Mucosa of rectum (tissue), 2 donors: ENCODE data around the gene PSMD1.

Experiments used
- H3K27ac ChIP-seq, 2 donors: one replicate each; pipeline ENCODE4 v1.7.0; 2013; ENCODE audit warnings: inconsistent platforms in 2 of 2, low read depth in 2 of 2, low read length in 2 of 2
- H3K27me3 ChIP-seq, 2 donors: one replicate each; pipeline ENCODE4 v1.7.0; 2013; ENCODE audit warnings: low read length in 2 of 2; ENCODE audit not compliant: control insufficient read depth in 2 of 2, insufficient read depth in 2 of 2
- H3K36me3 ChIP-seq, 2 donors: one replicate each; pipeline ENCODE4 v1.7.0; 2013; ENCODE audit warnings: low read length in 2 of 2; ENCODE audit not compliant: control insufficient read depth in 2 of 2, insufficient read depth in 2 of 2
- H3K4me1 ChIP-seq, 2 donors: one replicate each; pipeline ENCODE4 v1.7.0; 2013; ENCODE audit warnings: low read length in 2 of 2, mild to moderate bottlenecking in 1 of 2; ENCODE audit not compliant: control insufficient read depth in 2 of 2, insufficient read depth in 2 of 2
- H3K4me3 ChIP-seq, 2 donors: one replicate each; pipeline ENCODE4 v1.7.0; 2013; ENCODE audit warnings: low read length in 2 of 2
- H3K9ac ChIP-seq, 2 donors: one replicate each; pipeline ENCODE4 v1.7.0; 2013; ENCODE audit warnings: low read length in 2 of 2, low read depth in 1 of 2, mild to moderate bottlenecking in 1 of 2
- H3K9me3 ChIP-seq, 2 donors: one replicate each; pipeline ENCODE4 v1.7.0; 2013; ENCODE audit warnings: low read length in 2 of 2; ENCODE audit not compliant: control insufficient read depth in 2 of 2
- donor health status: healthy.
- donor health status: Normal muscosa, but diverticular disease.

PSMD1 gene

DNA sequence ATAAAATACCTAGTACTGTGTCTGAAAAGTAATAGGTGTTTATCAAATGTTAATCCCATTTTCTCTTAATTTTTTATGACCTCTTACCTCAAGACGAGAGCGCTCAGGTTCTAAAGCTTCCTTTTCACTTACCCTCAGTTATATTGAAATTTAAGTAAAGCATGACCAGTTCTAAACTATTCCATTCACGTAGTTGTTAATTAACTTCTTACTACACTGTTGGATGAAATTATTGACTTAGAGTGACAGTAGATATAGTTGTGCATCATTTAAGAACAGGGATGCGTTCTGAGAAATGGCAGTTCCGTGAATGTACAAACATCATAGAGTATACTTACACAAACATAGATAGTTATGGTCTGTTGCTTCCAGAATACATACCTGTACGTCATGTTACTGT is 88.2 kb downstream of the PSMD1 start:
- Histone ChIP-seq H3K4me1 (no peaks in the 10 kb centered on the region), H3K9ac (no peak overlapping the region), H3K4me3 (no peak overlapping the region), H3K27ac (no peak overlapping the region), H3K27me3 (no peaks in the 10 kb centered on the region), H3K36me3 (peaks cover 13 to 15% of the 10 kb centered on the region in 2 donors), H3K9me3 (no peaks in the 10 kb centered on the region)

DNA sequence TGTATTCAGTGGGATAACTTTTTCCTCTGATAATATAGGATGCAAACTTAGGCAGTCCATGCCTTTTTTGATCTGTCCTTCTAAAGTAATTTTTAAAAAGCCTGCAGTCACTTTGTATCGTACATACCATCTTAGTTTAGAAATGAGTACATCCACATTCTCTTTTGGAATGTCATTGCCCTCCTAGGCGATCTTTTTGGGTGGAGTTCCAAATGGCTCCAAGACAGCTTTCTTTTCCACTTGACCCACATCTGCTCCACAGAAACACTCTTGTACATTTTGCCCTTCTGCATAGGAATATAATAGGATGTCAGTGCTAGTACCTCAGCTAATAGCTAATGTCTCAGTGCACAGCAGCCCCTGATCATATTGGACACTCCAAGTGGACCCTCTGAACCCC is 90.0 kb downstream of the PSMD1 start:
- H3K4me1 ChIP-seq = no peaks in the 10 kb centered on the region

DNA sequence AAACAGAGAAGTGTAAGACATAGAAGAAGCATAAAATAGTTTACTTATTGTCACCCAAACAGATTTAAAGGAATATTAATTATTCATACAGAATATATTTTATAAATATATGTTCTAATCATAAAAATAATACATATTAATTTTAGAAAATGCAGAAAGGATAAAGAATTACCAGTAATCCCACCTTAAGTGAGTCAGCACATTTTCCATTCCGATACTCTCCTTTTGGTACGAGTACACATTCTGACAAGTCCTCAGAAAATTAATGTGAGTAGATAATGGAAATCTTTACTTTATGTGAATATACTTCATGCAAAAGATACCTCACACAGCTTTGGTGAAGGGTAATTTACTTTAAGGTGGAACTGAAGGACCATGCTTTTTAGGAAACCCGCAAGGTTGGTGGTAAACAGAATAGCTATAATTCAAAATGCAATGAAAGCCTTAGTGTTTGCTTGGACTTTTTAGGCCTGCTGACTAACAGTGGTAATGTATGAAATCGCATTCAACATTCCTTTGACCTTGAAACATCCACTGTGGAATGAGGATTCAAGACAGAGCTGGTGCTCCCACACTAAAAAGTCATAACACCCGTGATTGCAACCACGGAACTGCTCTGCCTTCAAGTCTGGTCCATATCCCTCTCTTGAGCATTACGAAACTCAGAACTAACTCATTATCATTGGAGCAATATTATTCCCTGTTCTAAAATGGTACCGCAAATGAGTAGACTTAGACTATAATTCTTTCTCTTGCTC is 96.3 kb downstream of the PSMD1 start:
- no peaks in the 10 kb centered on the region for H3K4me1 ChIP-seq
- H3K9ac ChIP-seq = no peak overlapping the region
- H3K27me3 ChIP-seq = no peaks in the 10 kb centered on the region
- no peaks in the 10 kb centered on the region for H3K9me3 ChIP-seq
- peaks cover 20 to 21% of the 10 kb centered on the region in 2 donors for H3K36me3 ChIP-seq
- no peak overlapping the region for H3K27ac ChIP-seq
- no peak overlapping the region for H3K4me3 ChIP-seq

More for the DNA sequence above, 90.0 kb downstream of the PSMD1 start:
- no peaks in the 10 kb centered on the region for H3K27me3 ChIP-seq
- no peak overlapping the region for H3K9ac ChIP-seq
- peaks cover 13 to 15% of the 10 kb centered on the region in 2 donors for H3K36me3 ChIP-seq
- H3K9me3 ChIP-seq = no peaks in the 10 kb centered on the region
- H3K4me3 ChIP-seq = no peak overlapping the region
- H3K27ac ChIP-seq = no peak overlapping the region

GRCh38 chr2:231159306-231159705 is 102.6 kb downstream of the PSMD1 start:
- Histone ChIP-seq H3K27me3 (no peaks in the 10 kb centered on the region), H3K36me3 (peaks cover 11 to 19% of the 10 kb centered on the region in 2 donors), H3K9ac (no peak overlapping the region), H3K4me1 (peaks cover 0 to 6% of the 10 kb centered on the region in 2 donors), H3K9me3 (no peaks in the 10 kb centered on the region), H3K4me3 (no peak overlapping the region), H3K27ac (no peak overlapping the region)

GRCh38 chr2:231160701-231161100 is 104.0 kb downstream of the PSMD1 start:
- Histone ChIP-seq H3K9ac (no peak overlapping the region), H3K9me3 (no peaks in the 10 kb centered on the region), H3K36me3 (peaks cover 19 to 23% of the 10 kb centered on the region in 2 donors), H3K27ac (no peak overlapping the region), H3K4me3 (no peak overlapping the region), H3K4me1 (peaks cover 0 to 6% of the 10 kb centered on the region in 2 donors), H3K27me3 (no peaks in the 10 kb centered on the region)

GRCh38 chr2:231161252-231161839 is 104.7 kb downstream of the PSMD1 start:
- no peak overlapping the region for H3K4me3 ChIP-seq
- no peaks in the 10 kb centered on the region for H3K27me3 ChIP-seq
- peak overlapping the region; percentile 33 to 61 for H3K27ac ChIP-seq
- peaks cover 22 to 30% of the 10 kb centered on the region in 2 donors for H3K36me3 ChIP-seq
- H3K4me1 ChIP-seq = peaks cover 0 to 6% of the 10 kb centered on the region in 2 donors
- H3K9me3 ChIP-seq = no peaks in the 10 kb centered on the region
- no peak overlapping the region for H3K9ac ChIP-seq

DNA sequence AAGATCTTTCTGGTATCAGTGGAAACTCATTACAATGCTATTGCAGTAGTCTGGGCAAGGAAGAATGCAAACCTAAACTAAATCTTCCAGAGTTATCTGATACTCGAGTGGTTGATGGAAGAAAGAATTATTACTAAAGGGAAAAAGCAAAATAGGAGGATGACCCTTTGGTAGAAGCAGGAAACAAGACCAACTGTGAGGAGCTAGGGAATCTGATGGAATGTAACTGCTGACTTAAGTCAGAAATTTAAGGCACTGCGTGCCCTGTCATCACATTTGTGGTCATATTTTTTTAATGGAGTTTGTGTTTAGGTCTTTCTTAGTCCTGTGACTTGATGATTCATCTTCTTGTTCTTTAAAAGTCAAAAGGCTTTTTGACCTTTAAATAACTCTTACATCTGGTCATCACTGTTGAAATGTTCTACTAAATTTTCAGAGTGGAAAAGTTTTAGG is 105.2 kb downstream of the PSMD1 start:
- H3K9ac ChIP-seq = no peak overlapping the region
- peaks cover 28 to 35% of the 10 kb centered on the region in 2 donors for H3K36me3 ChIP-seq
- H3K9me3 ChIP-seq = no peaks in the 10 kb centered on the region
- H3K4me3 ChIP-seq = no peak overlapping the region
- H3K4me1 ChIP-seq = peaks cover 0 to 6% of the 10 kb centered on the region in 2 donors
- H3K27ac ChIP-seq = peak overlapping the region; percentile 46 to 61
- H3K27me3 ChIP-seq = no peaks in the 10 kb centered on the region

DNA sequence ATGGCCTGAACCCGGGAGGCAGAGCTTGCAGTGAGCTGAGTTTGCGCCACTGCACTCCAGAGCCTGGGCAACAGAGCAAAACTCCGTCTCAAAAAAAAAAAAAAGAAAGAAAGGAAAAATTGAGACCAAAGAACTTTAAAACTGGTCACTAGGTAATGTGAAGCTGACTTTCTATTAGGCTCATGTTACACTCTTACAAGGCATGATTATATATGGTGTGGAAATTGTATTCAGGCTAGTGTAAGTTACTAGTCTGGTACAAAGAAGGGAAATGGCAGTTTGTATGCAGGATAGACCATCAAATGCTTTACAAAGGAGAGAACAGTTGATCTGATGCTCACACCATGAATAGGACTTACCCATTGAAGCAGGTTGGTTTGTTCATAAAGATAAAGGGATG is 106.3 kb downstream of the PSMD1 start:
- Histone ChIP-seq H3K4me1 (peaks cover 0 to 6% of the 10 kb centered on the region in 2 donors), H3K27me3 (no peaks in the 10 kb centered on the region), H3K36me3 (peaks cover 36 to 45% of the 10 kb centered on the region in 2 donors), H3K9me3 (no peaks in the 10 kb centered on the region), H3K4me3 (no peak overlapping the region), H3K27ac (no peak overlapping the region), H3K9ac (no peak overlapping the region)

GRCh38 chr2:231163414-231164095 is 106.9 kb downstream of the PSMD1 start:
- H3K27ac ChIP-seq = no peak overlapping the region
- H3K4me3 ChIP-seq = no peak overlapping the region
- no peaks in the 10 kb centered on the region for H3K27me3 ChIP-seq
- H3K36me3 ChIP-seq = peaks cover 36 to 45% of the 10 kb centered on the region in 2 donors
- peaks cover 0 to 6% of the 10 kb centered on the region in 2 donors for H3K4me1 ChIP-seq
- no peak overlapping the region for H3K9ac ChIP-seq
- no peaks in the 10 kb centered on the region for H3K9me3 ChIP-seq
